GM21390 (cell line): Measurements from ENCODE around the gene HMHB1.

Experiments
- ATAC-seq: cut with Tn5 transposase; IDR thresholded peaks from one replicate; pipeline ENCODE4 v1.9.1; 2021; ENCODE audit not compliant: unreplicated experiment

The HMHB1 gene

DNA sequence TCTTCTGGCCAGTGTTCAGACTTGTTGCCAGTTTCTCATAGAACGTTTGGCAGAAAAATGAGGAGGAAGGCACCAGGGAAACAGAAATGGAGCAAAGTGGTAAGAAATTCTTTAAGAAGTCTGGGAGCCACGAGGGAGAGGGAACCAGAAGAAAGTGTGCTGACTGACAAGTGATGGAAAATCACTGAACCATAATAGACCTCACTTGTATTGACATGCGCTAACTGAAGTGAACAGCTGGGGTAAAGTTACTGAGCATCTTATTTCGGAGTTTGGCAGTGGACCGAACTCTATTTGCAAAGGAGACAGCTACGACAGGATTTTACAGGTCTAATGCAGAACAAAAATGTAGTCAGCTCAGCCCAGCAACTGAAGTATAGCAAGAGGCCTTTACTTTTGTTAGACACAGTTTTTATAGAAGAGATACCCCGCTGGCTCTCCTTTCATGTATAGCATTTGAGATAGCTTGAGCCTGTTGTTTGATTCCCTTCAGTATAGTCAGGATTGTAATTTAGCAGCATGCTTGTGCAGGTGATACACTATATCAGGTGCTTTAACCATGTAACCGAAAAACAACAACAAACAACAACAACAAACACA lies 53.6 kb downstream of the HMHB1 start:
- no peak for ATAC-seq
